Tibial nerve (tissue), 3 donors: ENCODE measurements around the gene LMX1B.
"Not testable (repeated sequence)": the region's sequence is repeated elsewhere in the genome, so short reads cannot be mapped to it uniquely, and the experiment has no call there.

Source experiments
- POLR2A ChIP-seq, 2 donors: fragments of 450-650 bp; IDR thresholded peaks; one replicate each; pipeline ENCODE4 v1.6.1; 2017; ENCODE audit warnings: antibody characterized with exemption in 2 of 2, mild to moderate bottlenecking in 2 of 2, moderate library complexity in 2 of 2
- TF ChIP-seq, protein P1 (sequence below), 5 experiments: fragments of 200-600 bp in 3 of 5; fragments of 450-650 bp in 2 of 5; sonication (generic) in 3 of 5; IDR thresholded peaks; one replicate each; pipeline ENCODE4 v1.5.1; 2016 to 2019; ENCODE audit warnings: antibody characterized with exemption in 5 of 5, mild to moderate bottlenecking in 3 of 5, moderate library complexity in 2 of 5

DNA sequence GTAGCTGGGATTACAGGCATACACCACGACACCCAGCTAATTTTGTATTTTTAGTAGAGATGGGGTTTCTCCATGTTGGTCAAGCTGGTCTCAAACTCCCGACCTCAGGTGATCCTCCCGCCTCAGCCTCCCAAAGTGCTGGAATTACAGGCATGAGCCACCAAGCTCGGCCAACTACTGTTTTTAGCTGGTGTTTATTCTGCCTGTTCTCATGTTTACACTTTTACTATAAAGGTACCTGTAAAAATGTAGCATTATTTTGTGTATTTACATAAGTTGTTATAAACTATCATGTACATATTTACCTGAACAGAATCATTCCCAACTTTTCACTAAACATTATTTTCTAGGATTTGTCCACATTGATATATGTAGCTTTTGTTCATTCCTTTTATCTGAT lies 111.8 kb downstream of the LMX1B start:
- TF ChIP-seq, protein P1, sequence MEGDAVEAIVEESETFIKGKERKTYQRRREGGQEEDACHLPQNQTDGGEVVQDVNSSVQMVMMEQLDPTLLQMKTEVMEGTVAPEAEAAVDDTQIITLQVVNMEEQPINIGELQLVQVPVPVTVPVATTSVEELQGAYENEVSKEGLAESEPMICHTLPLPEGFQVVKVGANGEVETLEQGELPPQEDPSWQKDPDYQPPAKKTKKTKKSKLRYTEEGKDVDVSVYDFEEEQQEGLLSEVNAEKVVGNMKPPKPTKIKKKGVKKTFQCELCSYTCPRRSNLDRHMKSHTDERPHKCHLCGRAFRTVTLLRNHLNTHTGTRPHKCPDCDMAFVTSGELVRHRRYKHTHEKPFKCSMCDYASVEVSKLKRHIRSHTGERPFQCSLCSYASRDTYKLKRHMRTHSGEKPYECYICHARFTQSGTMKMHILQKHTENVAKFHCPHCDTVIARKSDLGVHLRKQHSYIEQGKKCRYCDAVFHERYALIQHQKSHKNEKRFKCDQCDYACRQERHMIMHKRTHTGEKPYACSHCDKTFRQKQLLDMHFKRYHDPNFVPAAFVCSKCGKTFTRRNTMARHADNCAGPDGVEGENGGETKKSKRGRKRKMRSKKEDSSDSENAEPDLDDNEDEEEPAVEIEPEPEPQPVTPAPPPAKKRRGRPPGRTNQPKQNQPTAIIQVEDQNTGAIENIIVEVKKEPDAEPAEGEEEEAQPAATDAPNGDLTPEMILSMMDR (IDR thresholded peaks at IDR 0.05), result not testable (repeated sequence)
- not testable (repeated sequence) for TF ChIP-seq POLR2A (IDR thresholded peaks at IDR 0.05)
